ENCODE measurements around the gene KIAA1217.
"Not testable (repeated sequence)": the region's sequence is repeated elsewhere in the genome, so short reads cannot be mapped to it uniquely, and the experiment has no call there.

KIAA1217 gene

GRCh38 chr10:24344695-24345463, 135.9 kb downstream of the KIAA1217 start:
- DNase-seq: no peak

GRCh38 chr10:24346877-24347519, 138.1 kb downstream of the KIAA1217 start:
- DNase-seq: no peak

GRCh38 chr10:24349379-24350001, 140.6 kb downstream of the KIAA1217 start:
- DNase-seq: no peak

- no peak for DNase-seq
Observed at GRCh38 chr10:24350070-24350921, 141.4 kb downstream of the KIAA1217 start.

- DNase-seq: not testable (repeated sequence)
Observed at GRCh38 chr10:24350922-24351225, 141.9 kb downstream of the KIAA1217 start.

GRCh38 chr10:24351961-24352360, 143.0 kb downstream of the KIAA1217 start:
- no peak for DNase-seq

GRCh38 chr10:24352399-24352798, 143.5 kb downstream of the KIAA1217 start:
- no peak for DNase-seq

GRCh38 chr10:24353319-24353718, 144.4 kb downstream of the KIAA1217 start:
- DNase-seq: no peak

- no peak for DNase-seq
Observed at GRCh38 chr10:24355056-24355688, 146.2 kb downstream of the KIAA1217 start.

GRCh38 chr10:24357344-24358004, 148.5 kb downstream of the KIAA1217 start:
- DNase-seq: no peak

GRCh38 chr10:24358022-24358421, 149.1 kb downstream of the KIAA1217 start:
- DNase-seq: no peak

GRCh38 chr10:24360282-24361127, 151.6 kb downstream of the KIAA1217 start:
- DNase-seq: peak; percentile 17

- no peak for DNase-seq
Observed at GRCh38 chr10:24363070-24363469, 154.1 kb downstream of the KIAA1217 start.

GRCh38 chr10:24367688-24368087, 158.8 kb downstream of the KIAA1217 start:
- no peak for DNase-seq

GRCh38 chr10:24370877-24371276, 161.9 kb downstream of the KIAA1217 start:
- no peak for DNase-seq

- DNase-seq: no peak
Observed at GRCh38 chr10:24371396-24371795, 162.5 kb downstream of the KIAA1217 start.

- DNase-seq: no peak
Observed at GRCh38 chr10:24374134-24374915, 165.4 kb downstream of the KIAA1217 start.

GRCh38 chr10:24375510-24375909, 166.6 kb downstream of the KIAA1217 start:
- no peak for DNase-seq

GRCh38 chr10:24376731-24377130, 167.8 kb downstream of the KIAA1217 start:
- DNase-seq: no peak
